ENCODE data around the gene ASPSCR1. TPM values are rescaled to one million over a fixed set of nuclear protein-coding genes. Genes with fewer than 3 reads are reported as not detected.

Gene ASPSCR1
- total and polyA plus RNA-seq, 2 of the 13 experiments (the other 11 are each of a cell fraction or from before 2014, with no cell fraction given) = 274 to 314 TPM

- TF ChIP-seq ZHX1 (CRISPR knock-in tag; IDR thresholded peaks at IDR 0.05; ENCODE audit: low read depth) = peak; percentile 29; the same call in 1 of the 2 replicates
- peak; percentile 44; the same call in 1 of the 2 replicates for TF ChIP-seq FOXC1 (CRISPR knock-in tag; IDR thresholded peaks at IDR 0.05; ENCODE audit: borderline replicate concordance)
- TF ChIP-seq KDM3A (CRISPR knock-in tag; IDR thresholded peaks at IDR 0.05; ENCODE audit: low read depth) = peak; percentile 53; the same call in 1 of the 2 replicates
- 0 out of 2 replicates have a peak, but pooled peaks have one; percentile 66 for TF ChIP-seq NRL (CRISPR knock-in tag; IDR thresholded peaks at IDR 0.05; ENCODE audit: borderline replicate concordance)
- 0 out of 2 replicates have a peak, but pooled peaks have one; percentile 11 for TF ChIP-seq DPF2 (CRISPR knock-in tag; IDR thresholded peaks at IDR 0.05; ENCODE audit: borderline replicate concordance, low read depth)
- peak; percentile 30; the same call in 1 of the 2 replicates for TF ChIP-seq ZNF276 (CRISPR knock-in tag; IDR thresholded peaks at IDR 0.05; ENCODE audit: low read depth)
- peak; percentile 3; the same call in 1 of the 2 replicates for TF ChIP-seq HDAC1 (CRISPR knock-in tag; IDR thresholded peaks at IDR 0.05)
- 0 out of 2 replicates have a peak, but pooled peaks have one; percentile 64 for TF ChIP-seq ZFP36L2 (CRISPR knock-in tag; IDR thresholded peaks at IDR 0.05)
- TF ChIP-seq PAXIP1 (CRISPR knock-in tag; conservative IDR thresholded peaks at IDR 0.05) = peak; percentile 44; the same call in 1 of the 2 replicates
- TF ChIP-seq ELF1 (CRISPR knock-in tag; IDR thresholded peaks at IDR 0.05) = peak; percentile 54
- no peak; the same call in 1 of the 2 replicates for TF ChIP-seq ZNF205 (CRISPR knock-in tag; IDR thresholded peaks at IDR 0.05)
- peak; percentile 66; the same call in 1 of the 2 replicates for TF ChIP-seq THAP9 (CRISPR knock-in tag; IDR thresholded peaks at IDR 0.05; ENCODE audit: borderline replicate concordance)
- TF ChIP-seq GATAD1 (CRISPR knock-in tag; IDR thresholded peaks at IDR 0.05) = 0 out of 2 replicates have a peak, but pooled peaks have one; percentile 7
- TF ChIP-seq SALL2 (CRISPR knock-in tag; IDR thresholded peaks at IDR 0.05) = no peak; the same call in 1 of the 2 replicates
These were observed 858 bp upstream of the ASPSCR1 start (continued) for GRCh38 chr17:81976332-81977210.
